ENCODE measurements around the gene BICC1.

BICC1 gene

DNA sequence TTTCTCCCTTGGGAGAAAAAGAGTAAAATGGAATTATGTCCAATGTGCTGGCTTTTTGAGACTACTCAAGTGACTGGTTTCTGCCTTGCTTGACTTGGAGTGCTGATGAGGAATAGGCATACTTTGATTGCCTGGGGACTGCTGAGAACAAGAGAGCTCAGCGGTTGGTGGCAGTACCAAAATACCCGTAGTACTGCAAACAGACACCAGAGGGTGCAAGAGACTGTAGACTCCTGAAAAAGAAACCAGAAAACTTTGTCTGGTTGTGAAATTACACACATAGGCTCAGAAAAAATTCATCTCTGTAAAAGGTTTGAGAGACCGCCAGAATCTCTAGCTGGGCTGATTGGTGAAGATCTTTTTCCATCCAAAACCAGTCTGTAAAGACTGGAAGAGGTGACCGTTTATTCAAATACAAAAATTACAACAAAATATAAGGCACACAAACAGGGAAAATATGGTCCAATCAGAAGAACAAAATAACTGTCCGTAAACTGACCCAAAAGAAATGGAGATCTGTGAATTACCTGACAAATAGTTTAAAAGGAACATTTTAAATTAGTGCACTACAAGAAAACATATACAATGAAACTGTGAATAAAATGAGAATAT lies 18.5 kb downstream of the BICC1 start:
- no peak overlapping the region for H3K4me2 ChIP-seq
- no peak overlapping the region for H3K9ac ChIP-seq

DNA sequence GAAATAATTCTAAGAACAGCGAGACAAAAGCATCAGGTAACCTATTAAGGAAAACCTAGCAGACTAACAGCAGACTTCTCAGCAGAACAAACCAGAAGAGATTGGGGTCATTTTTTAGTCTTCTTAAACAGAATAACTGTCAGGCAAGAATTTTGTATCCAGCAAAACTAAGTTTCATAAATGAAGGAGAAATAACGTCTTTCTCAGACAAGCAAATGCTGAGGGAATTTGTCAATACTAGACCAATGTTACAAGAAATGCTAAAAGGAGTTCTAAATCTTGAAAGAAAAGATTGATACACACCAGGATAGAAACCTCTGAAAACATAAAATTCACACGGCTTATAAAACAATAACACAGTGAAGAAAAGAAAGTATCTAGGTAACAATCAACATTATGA lies 22.6 kb downstream of the BICC1 start:
- H3K36me3 ChIP-seq, result no peaks in the 10 kb centered on the region
- H4K20me1 ChIP-seq, result no peaks in the 10 kb centered on the region
- TF ChIP-seq Cebpa-rat (IDR thresholded peaks at IDR 0.05), result no peak
- H3K27ac ChIP-seq, result no peak overlapping the region
- H3K9ac ChIP-seq, result no peak overlapping the region
- H3K9me3 ChIP-seq (replicated peaks in 1 of 11), result peaks cover 0 to 34% (median 13%) of the 10 kb centered on the region in 11 experiments; a peak in 16 of 22 replicates
- no peak overlapping the region for H3K4me2 ChIP-seq
- H3K4me1 ChIP-seq, result no peaks in the 10 kb centered on the region
- no peaks in the 10 kb centered on the region for H3K27me3 ChIP-seq
- H3K4me3 ChIP-seq, result no peak overlapping the region

More for the DNA sequence above, 18.5 kb downstream of the BICC1 start:
- TF ChIP-seq Cebpa-rat (IDR thresholded peaks at IDR 0.05), result no peak
- Histone ChIP-seq H3K27me3 (no peaks in the 10 kb centered on the region), H3K4me3 (no peak overlapping the region), H3K36me3 (no peaks in the 10 kb centered on the region), H3K9me3 (replicated peaks in 1 of 11) (peaks cover 0 to 34% (median 13%) of the 10 kb centered on the region in 11 experiments; a peak in 16 of 22 replicates), H3K27ac (no peak overlapping the region), H3K4me1 (no peaks in the 10 kb centered on the region), H4K20me1 (no peaks in the 10 kb centered on the region)

- Histone ChIP-seq H3K4me2 (peak overlapping the region in 2 of 11 experiments; percentile 12 to 44; a peak in 3 of 22 replicates), H3K4me1 (peaks cover 0 to 7% (median 0%) of the 10 kb centered on the region in 10 experiments; a peak in 5 of 20 replicates), H3K9ac (no peak overlapping the region), H3K27ac (peak overlapping the region in 1 of 11 experiments; percentile 29; a peak in 1 of 22 replicates), H3K9me3 (replicated peaks in 1 of 11) (no peaks in the 10 kb centered on the region), H3K4me3 (no peak overlapping the region), H4K20me1 (no peaks in the 10 kb centered on the region), H3K36me3 (no peaks in the 10 kb centered on the region), H3K27me3 (no peaks in the 10 kb centered on the region)
- no peak for TF ChIP-seq Cebpa-rat (IDR thresholded peaks at IDR 0.05)
Measured at GRCh38 chr10:58543141-58543540, 30.5 kb downstream of the BICC1 start.

- Histone ChIP-seq H3K27ac (no peak overlapping the region), H3K27me3 (no peaks in the 10 kb centered on the region), H4K20me1 (no peaks in the 10 kb centered on the region), H3K4me1 (peaks cover 0 to 7% (median 0%) of the 10 kb centered on the region in 10 experiments; a peak in 5 of 20 replicates), H3K9me3 (replicated peaks in 1 of 11) (no peaks in the 10 kb centered on the region), H3K4me2 (no peak overlapping the region), H3K4me3 (no peak overlapping the region), H3K36me3 (no peaks in the 10 kb centered on the region), H3K9ac (no peak overlapping the region)
- no peak for TF ChIP-seq Cebpa-rat (IDR thresholded peaks at IDR 0.05)
Measured at GRCh38 chr10:58544135-58544534, 31.5 kb downstream of the BICC1 start.

DNA sequence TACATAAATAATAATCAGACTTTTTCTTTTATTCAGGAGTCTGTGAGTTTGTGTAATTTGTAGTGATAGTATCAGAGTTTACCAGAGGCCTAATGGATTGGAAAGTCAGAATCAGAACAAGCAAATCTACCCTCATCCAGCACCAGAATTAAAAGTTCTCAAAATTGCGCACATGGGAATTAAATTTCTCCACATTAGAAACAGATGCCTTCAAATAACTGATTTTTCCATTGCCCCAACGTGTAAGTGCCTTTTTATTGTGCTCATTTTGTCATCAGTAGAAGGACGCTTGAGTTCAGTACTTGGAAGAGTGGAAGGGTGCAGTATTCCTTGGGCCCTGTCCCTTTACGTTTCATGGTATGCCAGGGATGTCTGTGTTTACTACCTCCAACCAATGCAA lies 32.8 kb downstream of the BICC1 start:
- Histone ChIP-seq H3K4me1 (peaks cover 0 to 7% (median 0%) of the 10 kb centered on the region in 10 experiments; a peak in 5 of 20 replicates), H3K27ac (no peak overlapping the region), H3K4me2 (no peak overlapping the region), H3K9ac (no peak overlapping the region), H3K4me3 (no peak overlapping the region), H3K27me3 (no peaks in the 10 kb centered on the region), H4K20me1 (no peaks in the 10 kb centered on the region), H3K9me3 (replicated peaks in 1 of 11) (no peaks in the 10 kb centered on the region), H3K36me3 (no peaks in the 10 kb centered on the region)
- no peak for TF ChIP-seq Cebpa-rat (IDR thresholded peaks at IDR 0.05)

DNA sequence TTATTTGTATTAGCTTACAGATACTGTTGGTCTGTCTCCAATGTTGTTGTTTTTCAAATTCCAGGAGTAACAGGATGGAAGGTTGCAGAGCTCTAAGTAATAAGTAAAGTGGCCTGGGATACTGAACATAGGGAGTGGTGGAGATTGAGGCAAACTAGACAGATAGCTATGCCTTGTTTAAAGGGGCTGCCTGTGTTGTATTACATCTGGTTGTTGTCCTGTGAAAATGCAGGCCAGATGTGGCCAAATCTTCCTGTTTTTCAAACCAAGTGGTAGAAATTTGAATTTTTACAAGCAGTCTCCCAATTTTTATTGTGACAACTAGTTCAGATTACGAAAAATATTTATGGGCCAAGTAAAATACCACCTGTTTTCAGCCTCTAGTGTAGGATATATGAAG lies 33.5 kb downstream of the BICC1 start:
- Histone ChIP-seq H3K9ac (no peak overlapping the region), H3K27me3 (no peaks in the 10 kb centered on the region), H3K4me1 (peaks cover 0 to 7% (median 0%) of the 10 kb centered on the region in 10 experiments; a peak in 5 of 20 replicates), H3K27ac (no peak overlapping the region), H3K4me2 (no peak overlapping the region), H4K20me1 (no peaks in the 10 kb centered on the region), H3K9me3 (replicated peaks in 1 of 11) (no peaks in the 10 kb centered on the region), H3K4me3 (no peak overlapping the region), H3K36me3 (no peaks in the 10 kb centered on the region)
- TF ChIP-seq Cebpa-rat (IDR thresholded peaks at IDR 0.05), result no peak

GRCh38 chr10:58546722-58547445 lies 34.2 kb downstream of the BICC1 start:
- Histone ChIP-seq H3K9me3 (replicated peaks in 1 of 11) (no peaks in the 10 kb centered on the region), H3K4me2 (no peak overlapping the region)

GRCh38 chr10:58547963-58548362 lies 35.3 kb downstream of the BICC1 start:
- no peaks in the 10 kb centered on the region for H3K9me3 ChIP-seq (replicated peaks in 1 of 11)
- H3K36me3 ChIP-seq, result no peaks in the 10 kb centered on the region
- H3K4me3 ChIP-seq, result no peak overlapping the region
- no peak overlapping the region for H3K9ac ChIP-seq
- H3K27me3 ChIP-seq, result no peaks in the 10 kb centered on the region
- H3K27ac ChIP-seq, result no peak overlapping the region
- peaks cover 0 to 7% (median 0%) of the 10 kb centered on the region in 10 experiments; a peak in 5 of 20 replicates for H3K4me1 ChIP-seq
- H4K20me1 ChIP-seq, result no peaks in the 10 kb centered on the region
- H3K4me2 ChIP-seq, result no peak overlapping the region
- TF ChIP-seq Cebpa-rat (IDR thresholded peaks at IDR 0.05), result no peak

More at GRCh38 chr10:58546722-58547445, 34.2 kb downstream of the BICC1 start:
- H3K27ac ChIP-seq, result no peak overlapping the region
- no peaks in the 10 kb centered on the region for H3K27me3 ChIP-seq
- H3K4me1 ChIP-seq, result peaks cover 0 to 7% (median 0%) of the 10 kb centered on the region in 10 experiments; a peak in 5 of 20 replicates
- H3K36me3 ChIP-seq, result no peaks in the 10 kb centered on the region
- no peak overlapping the region for H3K9ac ChIP-seq
- H4K20me1 ChIP-seq, result no peaks in the 10 kb centered on the region
- no peak for TF ChIP-seq Cebpa-rat (IDR thresholded peaks at IDR 0.05)
- H3K4me3 ChIP-seq, result no peak overlapping the region

DNA sequence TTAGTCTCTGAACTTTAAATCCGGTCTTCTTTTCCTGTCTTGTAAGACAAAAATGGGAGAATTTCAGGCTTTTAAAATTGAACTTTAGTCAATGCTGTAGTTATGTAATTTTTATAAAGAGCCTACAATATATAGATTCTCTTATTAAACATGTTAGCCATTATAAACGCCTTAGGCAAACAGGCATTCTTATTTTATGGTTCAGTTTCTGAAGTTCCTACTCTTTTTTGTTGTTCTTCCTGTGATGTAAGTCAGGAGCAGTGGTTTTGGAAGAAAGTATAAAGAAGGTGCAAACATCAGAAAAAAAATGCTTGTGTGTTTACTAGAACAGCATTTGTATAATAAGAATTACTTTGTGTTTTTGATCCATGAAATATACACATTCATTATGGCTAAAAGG lies 41.6 kb downstream of the BICC1 start:
- Histone ChIP-seq H3K9ac (no peak overlapping the region), H3K36me3 (no peaks in the 10 kb centered on the region), H3K27me3 (no peaks in the 10 kb centered on the region), H3K4me2 (no peak overlapping the region), H3K4me3 (no peak overlapping the region), H4K20me1 (no peaks in the 10 kb centered on the region), H3K4me1 (no peaks in the 10 kb centered on the region), H3K27ac (no peak overlapping the region), H3K9me3 (replicated peaks in 1 of 11) (peaks cover 6 to 17% (median 11%) of the 10 kb centered on the region in 11 experiments; a peak in 21 of 22 replicates)
- TF ChIP-seq Cebpa-rat (IDR thresholded peaks at IDR 0.05), result no peak

Data from BLaER1 treated with 17β-estradiol and CSF1 and Interleukin-3, amounts not matched to agents 10 nM and 100 nM (cell line).